Measurements from ENCODE around the gene MYO1F.

The MYO1F gene

DNA sequence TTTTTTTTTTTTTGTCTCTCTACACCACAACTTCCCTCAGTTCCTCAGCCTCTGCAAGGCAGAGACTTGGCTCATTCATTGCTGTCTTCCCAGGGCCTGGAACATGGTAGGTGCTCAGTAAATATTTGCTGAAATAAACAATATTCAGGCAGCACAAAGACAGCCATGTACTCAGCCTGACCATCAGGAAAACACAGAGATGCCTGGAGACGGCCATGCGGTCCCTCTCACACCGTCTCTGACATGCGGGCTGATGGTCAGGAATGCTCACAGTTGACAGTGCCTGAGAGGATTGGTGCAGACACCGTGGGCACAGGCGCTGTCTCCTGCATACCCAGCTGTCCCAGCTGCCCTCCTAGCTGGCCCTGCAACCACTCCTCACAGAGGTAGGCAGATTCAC, 75.7 kb downstream of the MYO1F start:
- in situ Hi-C loops (cut with MboI; ENCODE audit: low sequenced_read_pairs): no loop called here

DNA sequence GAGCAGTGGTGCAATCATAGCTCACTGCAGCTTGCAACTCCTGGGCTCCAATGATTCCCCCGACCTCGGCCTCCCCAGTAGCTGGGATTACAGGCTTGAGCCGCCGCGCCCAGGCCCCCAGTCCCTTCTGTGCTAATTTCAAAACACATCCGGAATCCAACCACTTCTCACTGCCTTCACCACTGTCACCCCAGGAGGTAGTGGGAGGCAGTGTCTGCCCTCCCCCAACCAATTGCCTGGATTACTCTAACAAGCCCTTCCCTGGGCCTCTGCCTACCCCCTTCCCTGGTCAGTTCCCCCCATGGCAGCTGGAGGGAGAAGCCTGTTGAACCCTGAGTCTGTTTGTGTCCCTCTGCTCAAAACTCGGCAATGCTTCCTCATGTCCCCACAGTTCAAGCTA, 77.1 kb downstream of the MYO1F start:
- in situ Hi-C loops (cut with MboI; ENCODE audit: low sequenced_read_pairs): no loop called here

DNA sequence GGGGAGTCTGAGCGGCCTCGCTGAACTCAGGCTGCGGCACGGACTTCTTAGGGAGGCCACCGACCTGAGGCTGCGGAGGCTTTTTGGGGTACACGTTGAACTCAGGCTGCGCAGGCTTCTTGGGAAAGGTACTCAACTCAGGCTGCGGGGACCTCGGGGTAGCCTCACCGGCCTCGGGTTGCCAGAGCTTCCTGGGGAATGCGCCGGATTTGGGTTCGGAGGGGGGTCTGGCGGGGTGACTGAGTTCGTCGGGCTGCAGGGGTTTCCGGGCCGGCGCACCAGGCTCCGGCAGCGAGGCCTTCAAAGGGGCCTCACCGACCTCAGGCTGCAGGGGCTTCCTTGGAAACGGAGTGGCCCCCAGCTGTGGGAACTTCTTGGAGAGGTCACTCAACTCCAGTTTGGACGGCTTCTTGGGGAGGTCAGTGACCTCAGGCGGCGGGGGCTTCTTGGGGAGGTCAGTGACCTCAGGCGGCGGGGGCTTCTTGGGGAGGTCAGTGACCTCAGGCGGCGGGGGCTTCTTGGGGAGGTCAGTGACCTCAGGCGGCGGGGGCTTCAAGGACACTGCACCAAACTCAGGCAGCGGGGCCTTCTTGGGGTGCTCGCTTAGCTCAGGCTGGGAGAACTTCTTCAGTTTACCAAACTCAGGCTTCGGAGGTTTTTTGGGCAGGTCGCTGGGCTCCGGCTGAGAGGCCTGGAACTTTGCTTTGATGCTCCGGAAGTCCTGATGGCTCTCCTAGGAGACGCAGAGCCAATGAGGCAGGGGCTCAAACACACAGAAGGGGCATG, 78.0 kb downstream of the MYO1F start:
- in situ Hi-C loops (cut with MboI; ENCODE audit: low sequenced_read_pairs): no loop called here

DNA sequence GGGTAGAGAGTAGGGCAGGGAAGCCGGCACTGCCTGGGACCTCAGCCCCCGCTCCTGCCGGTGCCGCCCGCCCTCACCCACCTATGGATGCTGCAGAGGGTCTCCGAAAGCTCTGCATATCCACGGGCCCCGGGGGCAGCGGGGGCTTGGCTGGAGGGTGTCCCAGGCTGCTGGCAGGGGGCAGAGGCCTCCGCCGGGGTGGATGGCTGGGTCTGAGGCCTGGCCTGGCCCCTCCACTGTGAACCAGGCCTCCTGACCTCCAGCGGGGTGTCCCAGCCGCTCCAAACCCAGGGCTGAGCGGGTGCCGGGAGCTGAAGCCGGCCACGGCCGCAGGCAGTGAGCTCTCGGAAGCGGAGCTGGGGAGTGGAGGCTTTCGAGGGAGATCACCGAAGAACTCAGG, 78.9 kb downstream of the MYO1F start:
- in situ Hi-C loops (cut with MboI; ENCODE audit: low sequenced_read_pairs): no loop called here

DNA sequence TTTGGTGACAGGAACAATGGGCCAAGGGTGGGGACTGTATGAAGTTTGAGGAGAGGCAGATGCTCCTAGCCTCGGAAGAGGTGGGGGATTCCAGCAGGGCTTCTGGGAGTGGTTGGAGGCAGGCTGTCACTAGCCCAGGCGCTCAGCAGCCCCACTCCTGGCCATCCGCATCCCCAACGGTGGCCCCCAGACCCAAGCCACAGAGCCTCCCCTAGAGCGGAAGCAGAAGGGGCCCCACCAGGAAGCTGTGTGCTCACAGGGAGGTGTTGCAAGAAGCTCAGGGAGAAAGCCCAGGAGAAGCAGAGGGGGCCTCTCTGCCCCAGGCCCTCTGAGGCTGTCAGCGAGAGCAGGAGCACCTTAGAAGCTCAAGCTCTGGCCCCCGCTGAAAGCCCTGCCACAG, 83.1 kb downstream of the MYO1F start:
- in situ Hi-C loops (cut with MboI; ENCODE audit: low sequenced_read_pairs): no loop called here

DNA sequence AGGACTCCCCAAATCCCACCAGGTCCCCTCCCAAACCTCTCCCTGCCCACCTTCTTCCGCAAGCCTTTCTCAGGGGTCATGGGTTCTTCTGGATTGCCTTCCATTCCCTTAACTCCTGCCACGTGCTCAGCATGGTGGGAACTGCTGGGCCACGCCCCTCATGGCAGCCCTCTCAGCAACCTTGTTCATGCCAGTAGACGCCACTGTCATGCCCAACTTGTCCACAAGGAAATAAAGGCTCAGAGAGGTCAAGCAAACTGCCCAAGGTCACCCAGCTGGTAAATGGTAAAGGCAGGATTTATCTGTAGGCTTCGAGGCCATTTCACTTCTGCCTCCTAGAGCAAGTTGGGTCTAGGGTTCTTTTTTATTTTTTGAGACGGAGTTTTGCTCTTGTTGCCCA, 85.7 kb downstream of the MYO1F start:
- in situ Hi-C loops (cut with MboI; ENCODE audit: low sequenced_read_pairs): no loop called here

DNA sequence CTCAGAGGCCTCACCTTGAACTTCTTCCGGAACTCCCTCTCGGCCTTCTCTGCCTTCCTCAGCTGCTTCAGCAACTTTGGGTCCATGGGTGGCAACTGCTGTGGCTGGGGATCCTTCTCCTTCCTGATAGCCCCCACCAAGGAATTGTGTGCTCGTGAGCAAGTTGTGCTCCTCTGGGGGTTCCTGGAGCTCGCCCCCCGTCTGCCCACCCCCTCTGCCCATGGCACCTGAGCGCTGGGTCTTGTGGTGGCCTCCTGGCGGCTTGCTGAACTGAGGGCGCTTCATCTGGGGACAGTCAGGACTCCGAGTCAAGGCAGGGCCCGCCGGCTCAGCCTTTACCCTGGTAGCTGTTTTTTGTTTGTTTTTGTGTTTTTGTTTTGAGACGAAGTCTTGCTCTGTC, 86.4 kb downstream of the MYO1F start:
- in situ Hi-C loops (cut with MboI; ENCODE audit: low sequenced_read_pairs): no loop called here

DNA sequence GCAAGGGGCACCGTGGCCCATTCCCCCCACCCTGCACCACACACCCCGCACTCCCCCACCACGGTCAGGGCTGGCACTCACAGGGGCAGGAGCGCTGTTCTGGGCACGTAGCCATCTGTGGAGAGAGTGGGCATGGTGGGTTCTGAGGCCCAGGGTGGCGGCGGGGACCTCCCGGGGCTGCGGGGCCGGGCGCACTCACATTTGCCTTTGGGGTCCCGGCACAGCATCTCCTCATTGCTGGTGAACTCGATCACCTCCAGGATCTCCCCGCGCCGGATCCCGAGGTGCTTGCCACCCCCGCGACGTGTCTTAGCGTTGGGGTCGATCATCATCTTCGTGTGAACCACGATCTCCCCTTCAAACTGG, 86.9 kb downstream of the MYO1F start:
- in situ Hi-C loops (cut with MboI; ENCODE audit: low sequenced_read_pairs): no loop called here

DNA sequence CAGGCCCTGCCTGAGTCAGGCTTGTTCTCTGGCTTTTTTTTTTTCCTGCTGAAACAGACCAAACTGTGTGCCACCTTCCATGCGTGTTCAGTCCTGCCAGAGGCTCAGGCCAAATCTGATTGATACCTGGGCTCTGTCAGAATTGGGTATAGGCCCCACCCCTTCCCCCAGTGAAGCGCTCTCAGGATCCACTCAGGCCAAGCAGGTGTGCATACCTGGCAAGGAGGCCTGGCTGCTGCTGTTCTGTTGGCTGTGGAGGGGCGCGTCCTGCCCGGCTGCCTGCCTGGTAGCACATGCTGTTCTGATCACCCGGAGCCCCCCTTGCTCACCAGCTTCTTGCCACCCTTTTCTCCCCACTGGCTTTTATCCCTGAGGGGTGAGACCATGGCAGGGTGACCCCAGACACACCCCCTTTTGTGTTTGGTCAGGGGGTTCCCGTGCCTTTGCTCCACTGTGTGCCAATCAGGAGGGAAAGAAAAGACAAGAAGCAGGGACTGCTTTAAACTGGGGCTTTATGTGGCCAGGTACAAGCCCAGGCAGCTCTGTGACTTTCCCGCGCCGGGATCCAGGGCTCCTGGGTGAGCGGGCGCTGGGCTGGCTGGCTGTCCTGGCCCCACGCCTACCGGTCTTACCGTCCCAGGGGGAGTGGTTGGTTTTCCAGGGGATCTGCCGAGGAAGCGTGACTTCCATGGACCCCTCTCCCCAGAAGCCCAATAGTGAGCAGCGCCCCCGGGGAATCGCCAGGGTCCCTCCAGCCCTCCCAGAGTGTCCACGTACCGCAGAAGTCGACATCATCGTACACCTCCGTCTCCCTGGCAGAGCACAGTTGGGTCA, 87.5 kb downstream of the MYO1F start:
- in situ Hi-C loops (cut with MboI; ENCODE audit: low sequenced_read_pairs): no loop called here

DNA sequence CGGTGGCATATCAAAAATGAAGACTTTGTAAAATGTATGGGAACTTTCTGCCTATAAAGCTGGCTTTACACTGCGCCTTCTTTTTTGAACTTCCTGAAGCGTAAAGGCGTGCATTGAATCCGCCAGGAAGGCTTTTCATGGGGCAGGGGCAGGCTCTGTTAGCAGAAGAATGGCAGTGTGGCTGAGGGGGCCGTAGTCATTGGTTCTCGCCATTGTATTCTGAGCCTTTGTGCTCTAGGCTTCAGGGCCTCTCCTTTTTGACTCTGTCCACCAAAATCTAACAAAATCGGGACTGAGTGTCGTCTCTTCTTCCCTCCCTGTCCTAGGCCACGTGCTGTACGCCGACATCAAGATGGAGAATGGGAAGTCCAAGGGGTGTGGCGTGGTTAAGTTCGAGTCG, 88.9 kb downstream of the MYO1F start:
- in situ Hi-C loops (cut with MboI; ENCODE audit: low sequenced_read_pairs): no loop called here

DNA sequence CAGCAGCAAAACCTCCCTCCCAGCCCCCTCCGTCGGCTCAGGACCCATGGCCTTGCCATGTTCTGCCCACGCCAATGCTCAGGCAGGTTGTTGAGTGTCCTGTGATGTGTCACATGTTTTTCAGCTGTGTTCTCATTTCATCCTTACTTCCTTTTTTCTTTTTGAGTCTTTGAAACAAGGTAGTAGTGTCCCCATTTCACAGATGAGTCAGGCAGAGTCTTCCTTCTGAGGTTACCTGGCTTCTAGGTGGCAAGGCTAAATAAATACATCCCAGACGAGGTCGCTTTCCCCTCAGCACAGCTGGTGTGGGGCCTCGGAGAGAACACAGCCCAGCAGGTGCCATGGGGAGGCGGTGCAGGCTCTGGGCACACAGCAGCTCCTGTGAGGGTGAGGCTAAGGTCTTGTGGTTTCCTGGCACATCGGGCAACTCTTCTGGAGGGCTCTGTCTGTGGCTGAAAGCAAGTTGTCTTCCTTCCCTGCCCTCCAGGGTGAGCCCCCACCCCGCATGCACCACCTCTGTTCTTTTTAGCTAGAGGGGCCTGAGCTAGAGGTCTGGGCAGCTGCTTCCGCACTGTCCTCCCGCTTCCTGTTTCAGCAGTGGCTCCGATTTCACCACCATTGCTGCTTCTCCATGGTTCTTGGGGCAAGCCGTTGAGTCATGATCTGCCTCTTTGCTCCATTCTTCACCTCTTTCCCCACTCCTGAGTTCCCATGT, 89.9 kb downstream of the MYO1F start:
- in situ Hi-C loops (cut with MboI; ENCODE audit: low sequenced_read_pairs): no loop called here

DNA sequence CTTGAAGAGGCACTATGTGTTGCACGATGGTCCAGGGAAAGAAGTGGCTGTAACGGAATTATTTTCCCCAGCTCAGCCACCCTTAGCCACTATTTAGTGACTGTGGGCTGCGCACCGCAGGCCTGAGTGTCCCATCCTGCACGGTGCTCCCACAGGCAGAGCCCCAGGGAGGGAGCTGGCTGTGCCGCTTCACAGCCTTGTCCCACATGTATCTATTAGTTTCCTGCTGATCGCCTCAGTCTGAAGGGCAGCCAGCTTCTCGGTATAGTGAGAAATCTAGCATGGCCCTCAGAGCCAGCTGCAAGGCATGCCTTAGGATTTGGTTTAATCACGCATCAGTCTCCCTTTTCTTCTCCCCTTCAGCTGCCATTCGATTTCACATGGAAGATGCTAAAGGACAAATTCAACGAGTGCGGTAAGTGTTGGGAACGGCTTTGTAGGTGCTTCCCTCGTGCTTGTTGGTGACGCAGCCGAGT, 90.5 kb downstream of the MYO1F start:
- in situ Hi-C loops (cut with MboI; ENCODE audit: low sequenced_read_pairs): no loop called here

DNA sequence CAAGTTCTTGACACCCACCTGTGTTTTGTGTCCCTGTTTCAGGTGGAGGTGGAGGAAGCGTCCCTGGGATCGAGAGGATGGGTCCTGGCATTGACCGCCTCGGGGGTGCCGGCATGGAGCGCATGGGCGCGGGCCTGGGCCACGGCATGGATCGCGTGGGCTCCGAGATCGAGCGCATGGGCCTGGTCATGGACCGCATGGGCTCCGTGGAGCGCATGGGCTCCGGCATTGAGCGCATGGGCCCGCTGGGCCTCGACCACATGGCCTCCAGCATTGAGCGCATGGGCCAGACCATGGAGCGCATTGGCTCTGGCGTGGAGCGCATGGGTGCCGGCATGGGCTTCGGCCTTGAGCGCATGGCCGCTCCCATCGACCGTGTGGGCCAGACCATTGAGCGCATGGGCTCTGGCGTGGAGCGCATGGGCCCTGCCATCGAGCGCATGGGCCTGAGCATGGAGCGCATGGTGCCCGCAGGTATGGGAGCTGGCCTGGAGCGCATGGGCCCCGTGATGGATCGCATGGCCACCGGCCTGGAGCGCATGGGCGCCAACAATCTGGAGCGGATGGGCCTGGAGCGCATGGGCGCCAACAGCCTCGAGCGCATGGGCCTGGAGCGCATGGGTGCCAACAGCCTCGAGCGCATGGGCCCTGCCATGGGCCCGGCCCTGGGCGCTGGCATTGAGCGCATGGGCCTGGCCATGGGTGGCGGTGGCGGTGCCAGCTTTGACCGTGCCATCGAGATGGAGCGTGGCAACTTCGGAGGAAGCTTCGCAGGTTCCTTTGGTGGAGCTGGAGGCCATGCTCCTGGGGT, 91.5 kb downstream of the MYO1F start:
- in situ Hi-C loops (cut with MboI; ENCODE audit: low sequenced_read_pairs): no loop called here

DNA sequence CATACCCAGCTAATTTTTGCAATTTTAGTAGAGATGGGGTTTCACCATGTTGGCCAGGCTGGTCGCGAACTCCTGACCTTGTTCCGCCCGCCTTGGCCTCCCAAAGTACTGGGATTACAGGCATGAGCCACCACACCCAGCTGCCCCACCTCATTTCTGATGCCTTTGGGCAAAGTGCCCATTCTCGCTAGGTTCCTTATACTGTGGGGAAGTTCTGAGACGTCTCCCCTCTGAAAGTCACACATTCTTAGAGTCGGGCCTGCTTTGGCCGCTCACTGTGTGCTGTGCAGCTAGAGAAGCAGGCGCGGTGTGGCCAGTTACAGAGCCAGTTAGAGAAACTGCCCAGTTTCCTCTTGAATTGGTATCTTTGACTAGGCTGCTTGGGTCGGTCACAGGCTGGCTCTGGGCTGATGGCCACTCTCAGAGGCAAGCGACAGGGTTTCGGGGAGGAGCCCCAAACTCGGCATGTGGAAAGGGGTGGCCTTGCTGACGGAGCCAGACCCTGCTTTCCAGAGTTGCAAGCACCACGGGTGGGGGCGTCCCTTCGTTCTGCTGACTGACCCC, 92.8 kb downstream of the MYO1F start:
- in situ Hi-C loops (cut with MboI; ENCODE audit: low sequenced_read_pairs): no loop called here

DNA sequence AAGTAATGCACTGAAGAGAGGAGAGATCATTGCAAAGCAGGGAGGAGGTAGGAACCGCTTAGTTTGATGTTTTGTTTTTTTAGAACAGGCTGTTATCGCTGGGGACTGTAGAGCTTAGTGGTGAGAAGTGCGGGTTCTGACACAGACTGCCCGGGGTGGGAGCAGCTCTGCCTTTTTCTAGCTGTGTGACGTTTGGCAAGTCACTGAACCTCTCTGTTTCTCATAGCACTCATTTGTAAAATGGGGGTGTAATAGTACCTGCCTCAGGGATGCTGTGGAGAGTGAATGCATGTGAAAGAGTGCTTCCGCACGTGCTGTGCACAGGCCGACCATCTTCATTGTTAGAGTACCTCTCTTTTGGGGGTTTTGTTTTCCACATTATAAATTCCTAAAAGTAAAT, 94.1 kb downstream of the MYO1F start:
- in situ Hi-C loops (cut with MboI; ENCODE audit: low sequenced_read_pairs): no loop called here

DNA sequence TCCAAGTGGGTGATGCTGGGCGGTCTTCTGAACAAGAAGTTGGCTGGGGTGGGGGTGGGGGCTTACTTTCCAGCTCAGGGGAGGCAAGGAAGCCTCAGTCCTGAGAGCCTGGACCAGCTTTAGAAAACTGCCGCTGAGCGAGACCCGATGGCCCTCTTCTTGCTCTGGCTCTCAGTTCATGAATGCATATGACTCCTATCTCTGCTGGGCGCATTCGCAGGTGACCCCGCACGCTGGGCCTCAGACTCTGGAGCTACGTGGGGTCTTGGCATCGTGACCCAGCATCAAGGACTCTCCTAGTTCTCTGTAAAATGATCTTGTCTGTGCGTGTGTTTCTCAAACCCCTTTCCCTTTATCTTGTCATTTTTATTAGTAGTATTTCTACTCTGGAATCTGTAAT, 94.5 kb downstream of the MYO1F start:
- in situ Hi-C loops (cut with MboI; ENCODE audit: low sequenced_read_pairs): no loop called here

DNA sequence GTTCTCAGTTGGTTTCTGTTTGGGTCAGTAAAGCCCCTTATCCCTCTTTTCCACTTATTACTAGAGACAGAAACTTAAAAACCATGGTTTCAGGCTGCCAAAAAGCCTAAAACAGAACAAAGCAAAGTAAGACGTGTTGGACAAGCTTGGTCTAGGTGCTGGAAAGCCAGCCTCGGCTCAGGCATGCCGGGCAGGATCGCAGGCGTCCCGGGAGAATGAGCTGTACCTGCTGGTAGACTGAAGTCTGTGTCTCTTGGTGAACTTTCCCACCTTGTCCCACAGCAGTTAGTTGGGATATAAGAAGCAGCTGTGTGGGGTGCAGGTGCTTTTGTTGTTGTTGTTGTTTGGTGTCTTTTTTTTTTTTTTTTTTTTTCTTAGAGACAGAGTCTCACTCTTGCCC, 95.6 kb downstream of the MYO1F start:
- in situ Hi-C loops (cut with MboI; ENCODE audit: low sequenced_read_pairs): no loop called here

DNA sequence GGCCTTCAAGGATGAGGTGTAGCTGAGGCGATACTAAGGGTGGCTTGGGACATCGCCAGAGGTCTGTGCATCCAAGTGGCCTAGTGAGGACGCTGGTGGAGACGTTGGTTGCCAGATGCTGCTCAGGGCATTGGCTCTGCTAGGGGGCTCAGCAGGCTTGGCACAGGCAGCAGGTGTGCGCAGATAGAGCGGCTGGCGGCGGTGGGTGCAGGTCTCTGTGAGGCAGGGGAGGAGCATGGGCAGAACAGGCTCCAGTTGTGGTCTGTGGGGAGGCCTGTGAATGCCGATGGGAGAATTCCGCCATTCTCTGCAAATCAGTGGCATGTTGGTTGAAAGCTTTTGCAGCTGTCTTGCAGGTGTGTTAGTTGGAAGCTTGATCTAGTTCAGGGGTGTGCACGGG, 96.0 kb downstream of the MYO1F start:
- in situ Hi-C loops (cut with MboI; ENCODE audit: low sequenced_read_pairs): no loop called here

DNA sequence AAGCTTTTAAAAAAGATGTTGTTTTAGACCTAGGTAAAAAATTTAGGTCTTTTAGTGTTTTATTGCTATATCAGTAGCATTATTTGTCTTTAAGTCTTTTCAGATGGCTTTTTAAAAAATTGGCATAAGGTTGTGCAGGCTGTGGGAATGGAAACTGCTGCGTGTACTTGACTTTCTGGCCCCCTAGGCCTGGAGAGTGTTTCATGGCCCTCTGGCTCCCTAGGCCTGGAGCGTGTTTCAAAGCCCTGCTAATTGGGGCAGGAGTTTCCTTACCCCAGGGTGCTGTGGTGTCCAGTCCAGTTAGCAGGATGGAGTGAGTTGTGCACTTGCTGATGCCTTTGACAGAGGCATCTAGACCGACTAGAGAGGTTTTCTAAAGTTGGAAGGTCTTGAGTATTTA, 98.6 kb downstream of the MYO1F start:
- in situ Hi-C loops (cut with MboI; ENCODE audit: low sequenced_read_pairs): no loop called here

DNA sequence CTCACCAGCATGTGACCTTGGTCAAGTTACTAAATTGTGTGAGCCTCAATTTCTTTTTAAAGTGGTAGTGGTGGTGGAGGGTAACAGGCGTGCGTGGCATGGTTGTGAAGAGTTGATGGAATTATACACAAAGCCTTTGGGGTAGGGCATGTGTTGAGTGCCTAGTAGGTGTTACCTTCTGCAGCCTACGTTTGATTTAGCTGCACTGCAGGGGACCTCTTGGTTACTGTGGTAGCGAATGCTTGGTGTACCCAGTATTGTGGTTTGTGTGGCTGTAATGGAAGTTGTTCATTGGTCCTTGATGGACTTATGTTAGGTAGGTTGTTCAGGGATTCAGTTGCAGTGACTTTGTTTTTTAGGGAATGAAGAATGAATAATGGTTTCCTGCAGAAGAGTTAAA, 99.4 kb downstream of the MYO1F start:
- in situ Hi-C loops (cut with MboI; ENCODE audit: low sequenced_read_pairs): no loop called here

DNA sequence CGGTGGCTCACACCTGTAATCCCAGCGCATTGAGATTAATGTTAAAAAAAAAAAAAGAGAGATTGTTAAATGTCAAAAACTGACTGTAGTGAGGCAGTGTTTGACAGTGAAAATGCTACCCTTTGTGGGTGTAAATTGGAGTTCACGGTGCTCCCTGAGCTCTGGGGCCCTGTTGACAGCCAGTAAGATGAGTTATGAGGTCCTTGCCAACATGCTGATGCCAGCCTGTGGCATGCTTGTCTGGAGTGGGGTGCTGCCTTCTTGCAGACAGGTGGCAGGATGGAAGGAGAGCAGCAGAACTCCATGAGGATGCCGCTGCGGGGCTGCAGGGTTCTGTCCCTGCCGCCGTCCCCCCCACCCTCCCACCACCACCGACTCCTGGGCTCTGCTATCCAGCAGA, 100.7 kb downstream of the MYO1F start:
- in situ Hi-C loops (cut with MboI; ENCODE audit: low sequenced_read_pairs): no loop called here

Measured in HL-60/S4 treated with retinoic acid at 250 ng/mL for 4 days and 3 days (cell line).